Aorta (tissue), 5 donors: ENCODE results near the gene GPS1. TPM values are rescaled to one million over a fixed set of nuclear protein-coding genes. Genes with fewer than 3 reads are reported as not detected.

Experiments
- ATAC-seq: fragments of 200-7000 bp; cut with Tn5 transposase; one replicate; pipeline ENCODE4 v1.9.1; 2022; ENCODE audit warnings: moderate library complexity; ENCODE audit not compliant: low FRiP score
- DNase-seq, 2 donors: peaks; one replicate each; pipeline ENCODE4 v3.0.0-alpha.2; 2020
- H3K27ac ChIP-seq, 2 donors: one replicate each; pipeline ENCODE4 v1.5.1; 2013; ENCODE audit warnings: low read length in 2 of 2, mild to moderate bottlenecking in 2 of 2, moderate library complexity in 2 of 2, control low read depth in 1 of 2, inconsistent platforms in 1 of 2, low read depth in 1 of 2
- H3K27me3 ChIP-seq, 2 donors: one replicate each; pipeline ENCODE4 v1.6.1; 2013; ENCODE audit warnings: control low read depth in 1 of 2, low read length in 1 of 2, mild to moderate bottlenecking in 1 of 2, moderate library complexity in 1 of 2; ENCODE audit not compliant: insufficient read depth in 2 of 2, control insufficient read depth in 1 of 2
- H3K36me3 ChIP-seq, 2 donors: one replicate each; pipeline ENCODE4 v1.6.1; 2013; ENCODE audit warnings: control low read depth in 1 of 2, low read length in 1 of 2, mild to moderate bottlenecking in 1 of 2; ENCODE audit not compliant: insufficient read depth in 2 of 2, control insufficient read depth in 1 of 2
- H3K4me1 ChIP-seq, 2 donors: one replicate each; pipeline ENCODE4 v1.6.1; 2013; ENCODE audit warnings: low read length in 2 of 2, control low read depth in 1 of 2, mild to moderate bottlenecking in 1 of 2, moderate library complexity in 1 of 2; ENCODE audit not compliant: insufficient read depth in 2 of 2, control insufficient read depth in 1 of 2
- H3K4me3 ChIP-seq, 2 donors: one replicate each; pipeline ENCODE4 v1.5.1; 2013; ENCODE audit warnings: low read length in 2 of 2, control low read depth in 1 of 2, mild to moderate bottlenecking in 1 of 2
- H3K9me3 ChIP-seq: one replicate; pipeline ENCODE4 v1.6.1; 2013; ENCODE audit warnings: mild to moderate bottlenecking, low read length; ENCODE audit not compliant: control insufficient read depth
- WGBS, 2 donors: extraction: QIAGEN DNeasy Blood & Tissue Kit; methylation state at CpG; one replicate each; pipeline ENCODE4 v1.1.7; 2013; 5-methylcytosine and 5-hydroxymethylcytosine counted together
- intact Hi-C, 2 donors: fragments of 100-400 bp; cut with DNase I; formaldehyde crosslinking; loops; one replicate each; pipeline versions ENCODE4 v1.14.2 to v1.15.0; 2022
- polyA plus RNA-seq, 2 donors: library from polyadenylated mRNA; stranded (reverse); fragments of 200-250 nt; gene quantifications; one replicate each; pipeline ENCODE4 v1.2.3, GENCODE V29; 2013
- total RNA-seq, 2 donors: library from RNA; stranded (reverse); fragmentation: NEBNext Ultra II Directional; extraction: Animal tissue kit (Norgen Biotek cat#: 25700); gene quantifications; one replicate each; pipeline ENCODE4 v1.2.1, GENCODE V29; 2021
- donor health status: healthy with polysubstance abuse.
- donor health status: Bipolar disorder and iron deficiency.
- donor health status: DM: no; HTN: no; CAD: no.
- donor health status: DM: no; HTN: no; CAD: no.
- donor health status: DM: yes; HTN: yes; CAD: no.

The GPS1 gene
- total and polyA plus RNA-seq, 4 donors: 46.9 to 171 (median 54.1) TPM

DNA sequence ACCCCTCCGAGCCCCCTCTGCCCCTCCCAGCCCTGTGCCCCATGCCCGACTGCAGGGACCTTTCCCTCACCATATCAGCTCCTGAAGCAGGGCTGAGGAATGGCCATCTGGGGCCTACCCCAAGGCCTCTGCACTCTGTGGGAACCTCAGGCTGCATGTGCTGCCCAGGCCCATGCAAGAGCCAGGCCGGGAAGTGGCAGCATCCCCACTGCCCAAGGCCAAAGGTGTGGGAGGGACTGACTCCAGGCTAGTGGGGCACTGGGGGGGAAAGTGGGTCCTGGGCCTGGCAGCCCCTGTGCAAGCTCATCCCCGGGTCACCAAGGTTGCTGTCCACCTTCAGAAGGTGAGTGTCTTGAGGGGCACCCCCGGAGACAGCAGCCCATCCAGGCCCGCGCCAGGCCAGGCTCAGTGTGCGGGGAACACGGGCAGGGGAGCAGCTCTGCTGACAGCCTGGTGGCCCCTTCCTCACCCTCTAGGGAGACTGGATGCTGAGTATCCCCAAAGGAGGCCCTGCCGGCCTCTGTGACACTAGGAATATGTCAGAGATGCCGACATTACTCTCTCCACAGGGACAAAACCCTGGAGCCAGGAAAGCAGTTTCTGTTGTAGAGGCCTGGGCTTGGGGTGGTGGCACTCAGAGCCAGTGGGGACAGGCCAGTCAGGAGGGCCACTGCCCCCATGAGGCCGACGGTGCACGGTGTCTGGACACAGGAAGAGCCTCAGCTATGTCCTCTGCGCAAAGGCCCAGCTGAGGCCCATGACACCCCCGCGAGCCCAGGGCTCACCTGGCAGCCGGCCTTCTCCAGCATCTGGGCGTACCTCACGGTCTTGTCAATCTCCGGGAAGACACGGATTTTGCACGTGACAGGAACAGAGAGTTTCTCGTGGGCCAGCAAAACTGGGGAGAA is 10.6 kb downstream of the GPS1 start:
- 81 to 86% methylated on average over 23 to 24 of the region's 24 CpGs for WGBS, 2 donors
- intact Hi-C loops: no loop called here

DNA sequence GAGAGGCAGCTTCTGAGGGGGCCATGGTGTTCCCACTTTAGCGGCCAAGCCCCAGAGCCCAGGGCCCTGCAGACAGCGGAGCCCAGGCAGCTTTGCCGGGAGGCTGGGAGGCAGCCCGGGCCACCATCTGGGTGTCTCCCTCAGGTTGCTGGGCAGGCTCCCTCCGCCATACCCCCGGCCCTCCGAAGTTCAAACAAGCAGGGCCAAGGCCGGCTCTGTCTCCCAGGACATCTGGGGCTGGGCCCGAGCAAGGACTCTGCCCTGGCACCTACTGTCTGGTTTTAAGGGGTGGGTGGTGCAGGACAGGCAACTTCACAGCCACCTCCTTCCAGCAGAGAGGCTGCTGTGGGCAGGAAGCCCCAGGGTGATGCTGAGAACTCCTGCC is 11.3 kb downstream of the GPS1 start:
- DNase-seq: no peak
- no peak overlapping the region for H3K27ac ChIP-seq
- H3K4me1 ChIP-seq: no peaks in the 10 kb centered on the region
- H3K36me3 ChIP-seq: peaks cover 0 to 6% of the 10 kb centered on the region in 2 donors
- intact Hi-C loops: no loop called here
- no peaks in the 10 kb centered on the region for H3K27me3 ChIP-seq
- ATAC-seq: no peak
- H3K9me3 ChIP-seq: no peaks in the 10 kb centered on the region
- H3K4me3 ChIP-seq: no peak overlapping the region
- WGBS, 2 donors: 89 to 94% methylated on average over 9 of the region's 9 CpGs

More for the DNA sequence above, 10.6 kb downstream of the GPS1 start:
- Histone ChIP-seq H3K4me1 (no peaks in the 10 kb centered on the region), H3K4me3 (no peak overlapping the region), H3K36me3 (peaks cover 0 to 6% of the 10 kb centered on the region in 2 donors), H3K9me3 (no peaks in the 10 kb centered on the region), H3K27me3 (no peaks in the 10 kb centered on the region), H3K27ac (no peak overlapping the region)
- ATAC-seq: no peak
- DNase-seq: no peak

DNA sequence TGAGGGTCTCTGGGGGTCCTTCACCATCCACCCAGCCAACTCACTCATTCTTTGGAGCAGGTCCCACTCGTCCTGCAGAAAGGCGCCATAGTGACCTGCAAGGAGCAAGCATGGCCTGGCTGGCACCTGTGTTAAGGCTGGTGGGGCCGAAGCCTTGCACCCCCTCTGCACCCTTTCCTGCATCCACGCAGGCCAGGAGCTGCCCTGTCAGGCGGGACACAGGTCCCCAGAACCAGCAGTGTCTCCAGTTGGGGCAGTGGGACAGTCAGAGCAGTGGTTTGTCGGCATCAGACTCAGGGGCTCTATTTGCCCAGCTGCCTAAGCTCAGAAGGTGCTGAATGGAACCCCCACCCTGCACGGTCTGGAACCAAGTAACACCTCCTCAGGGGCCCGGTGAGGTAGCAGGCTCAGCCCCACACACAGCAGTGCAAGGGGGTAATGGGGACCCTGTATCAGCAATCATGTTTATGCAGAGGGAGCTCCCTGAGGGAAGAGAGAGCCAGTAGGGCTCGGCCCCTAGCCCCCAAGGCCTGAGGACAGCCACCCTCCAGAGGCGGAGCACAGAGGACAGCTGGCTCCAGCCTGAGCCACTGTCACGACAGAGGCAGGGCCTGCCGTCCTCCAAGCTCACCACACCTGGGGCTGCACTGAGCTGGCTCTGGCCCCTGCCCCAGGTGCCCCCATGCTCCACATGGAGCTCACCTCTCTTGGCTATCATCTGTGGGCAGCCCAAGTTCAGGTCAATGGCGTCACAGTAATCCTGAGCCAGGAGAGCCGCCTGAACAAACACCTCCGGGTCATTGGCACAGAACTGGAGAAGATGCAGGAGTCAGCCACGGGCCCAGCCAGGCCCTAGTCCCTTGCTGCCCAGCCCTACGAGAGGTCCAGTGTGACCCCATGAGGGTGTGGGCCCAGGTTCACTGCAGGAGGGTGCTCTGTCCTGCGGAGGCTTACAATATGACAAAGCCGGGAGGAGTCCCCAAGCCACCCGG is 12.0 kb downstream of the GPS1 start:
- 74 to 78% methylated on average over 20 of the region's 20 CpGs for WGBS, 2 donors
- H3K27ac ChIP-seq: no peak overlapping the region
- intact Hi-C loops: no loop called here
- H3K9me3 ChIP-seq: no peaks in the 10 kb centered on the region
- H3K4me3 ChIP-seq: no peak overlapping the region
- DNase-seq (no peak), ATAC-seq (no peak)
- H3K4me1 ChIP-seq: no peaks in the 10 kb centered on the region
- peaks cover 0 to 6% of the 10 kb centered on the region in 2 donors for H3K36me3 ChIP-seq
- H3K27me3 ChIP-seq: no peaks in the 10 kb centered on the region

DNA sequence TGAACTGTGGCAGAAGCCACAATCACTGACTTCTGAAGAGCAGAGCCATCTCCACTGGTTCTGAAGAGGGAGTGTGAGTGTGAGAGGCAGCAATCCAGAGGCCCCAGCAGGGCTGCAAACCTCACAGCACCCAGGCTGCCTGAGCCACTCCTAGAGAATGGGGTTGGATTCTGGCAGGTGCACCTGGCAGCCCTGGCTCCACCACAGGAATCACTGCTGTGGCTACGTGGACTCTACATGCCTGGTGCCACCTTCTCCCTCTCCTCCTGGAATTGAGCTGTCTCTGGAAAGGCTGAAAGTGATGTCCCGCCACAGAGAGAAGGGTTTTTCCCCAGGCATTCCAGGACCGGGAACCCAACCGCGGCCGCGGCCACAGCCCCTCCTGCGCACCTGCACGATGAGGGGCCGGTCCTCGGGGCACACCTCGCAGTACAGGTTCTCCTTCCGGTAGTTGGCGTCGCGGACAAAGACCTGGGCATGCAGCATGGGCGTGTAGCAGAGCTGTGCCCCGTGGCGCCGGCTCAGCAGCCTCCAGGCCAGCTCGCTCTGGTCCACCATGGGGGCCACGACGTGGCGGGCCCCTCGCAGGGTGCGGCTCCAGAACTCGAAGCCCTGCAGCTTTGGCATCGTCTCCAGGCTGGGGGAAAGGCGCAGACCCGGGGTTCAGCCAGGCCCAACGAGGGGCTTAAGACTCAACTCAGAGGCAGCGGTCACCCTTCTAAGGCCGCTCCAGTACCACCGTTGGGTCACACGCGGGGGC is 12.9 kb downstream of the GPS1 start:
- H3K4me1 ChIP-seq: no peaks in the 10 kb centered on the region
- no peaks in the 10 kb centered on the region for H3K9me3 ChIP-seq
- peak overlapping the region; percentile 60 to 80 for H3K4me3 ChIP-seq
- peaks cover 0 to 6% of the 10 kb centered on the region in 2 donors for H3K36me3 ChIP-seq
- H3K27ac ChIP-seq: no peak overlapping the region
- DNase-seq: no peak
- 27 to 34% methylated on average over 36 of the region's 36 CpGs for WGBS, 2 donors
- intact Hi-C loops: no loop called here
- ATAC-seq: no peak
- no peaks in the 10 kb centered on the region for H3K27me3 ChIP-seq

DNA sequence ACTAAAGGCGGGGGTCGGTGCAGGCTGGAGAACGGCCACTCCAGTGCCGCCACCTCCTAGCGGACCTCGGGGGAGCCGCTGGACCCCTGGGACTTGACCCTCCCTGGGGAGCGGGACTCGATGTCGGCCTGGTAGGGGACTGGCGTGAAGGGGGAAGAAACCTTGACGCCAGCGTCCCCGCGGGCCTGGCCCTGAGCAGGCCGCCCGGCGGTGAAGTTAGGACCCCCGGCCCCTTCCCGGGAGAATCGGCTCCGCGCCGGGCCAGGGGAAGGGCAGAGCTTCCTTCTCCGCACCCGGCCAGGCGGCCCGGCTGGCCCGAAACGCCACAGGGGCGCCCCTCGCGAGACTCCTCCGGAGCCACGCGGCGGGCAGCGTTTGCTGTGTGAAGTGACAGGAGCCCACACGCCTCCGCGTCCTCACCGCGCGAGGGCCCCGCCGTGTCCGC is 13.5 kb downstream of the GPS1 start:
- peak; percentile 19 for ATAC-seq
- 0 to 1% methylated on average over 31 to 47 of the region's 47 CpGs for WGBS, 2 donors

DNA sequence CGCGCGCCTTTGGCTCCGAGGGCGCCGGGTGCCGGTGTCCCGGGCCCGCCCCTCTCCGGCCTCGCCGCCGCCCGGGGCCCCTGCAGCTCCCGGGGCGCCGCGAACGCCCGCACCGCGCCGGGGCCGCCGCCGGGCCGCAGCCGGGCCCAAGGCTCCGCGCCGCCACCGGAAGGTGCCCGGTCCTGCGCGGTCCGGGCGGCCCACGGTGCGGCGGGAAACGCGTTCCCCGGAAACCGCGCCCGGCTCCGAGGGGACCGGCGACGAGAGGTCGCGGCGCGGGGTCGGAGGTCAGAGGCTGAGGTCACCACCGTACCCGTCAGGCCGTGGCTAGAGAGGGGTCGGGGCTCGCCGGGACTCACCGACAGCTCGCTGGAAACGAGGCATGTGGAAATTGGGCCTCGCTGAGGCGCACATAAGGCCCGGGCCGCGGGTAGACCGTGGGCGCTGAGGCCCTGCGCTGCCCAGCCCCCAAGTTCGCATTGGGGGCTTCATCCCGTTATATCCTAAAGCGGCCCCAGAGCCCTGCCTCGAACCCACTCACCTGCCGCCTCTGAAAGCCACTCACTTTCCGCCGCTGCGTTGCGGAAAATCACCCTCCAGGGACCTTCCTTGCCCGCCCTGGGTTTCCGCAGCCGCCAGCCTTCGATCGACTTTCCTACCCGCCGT is 14.1 kb downstream of the GPS1 start, which contains the start of gene DUS1L:
TSS of gene DUS1L (minus strand) at position 167 of the 666 bp plus-strand sequence. CDS start 745 bp downstream, outside the sequence.
- Histone ChIP-seq H3K27ac (peak within 1 kb of the TSS; percentile 69 to 78), H3K4me3 (peak within 1 kb of the TSS; percentile 60 to 80), H3K4me1 (no peaks in the 10 kb centered on the region), H3K9me3 (no peaks in the 10 kb centered on the region), H3K27me3 (no peaks in the 10 kb centered on the region), H3K36me3 (peaks cover 0 to 1% of the 10 kb centered on the region in 2 donors)
- DNase-seq: peak; percentile 74 to 91
- WGBS, 2 donors: 10 to 11% methylated on average over 65 to 88 of the region's 88 CpGs
- peak; percentile 92 for ATAC-seq
- intact Hi-C loops: no loop called here

More for the DNA sequence above, 13.5 kb downstream of the GPS1 start:
- Histone ChIP-seq H3K36me3 (peaks cover 0 to 4% of the 10 kb centered on the region in 2 donors), H3K4me3 (peak overlapping the region; percentile 60 to 80), H3K27ac (peak overlapping the region in 1 of 2 donors; percentile 23), H3K9me3 (no peaks in the 10 kb centered on the region), H3K4me1 (no peaks in the 10 kb centered on the region), H3K27me3 (no peaks in the 10 kb centered on the region)
- DNase-seq: no peak
- intact Hi-C loops: no loop called here

DNA sequence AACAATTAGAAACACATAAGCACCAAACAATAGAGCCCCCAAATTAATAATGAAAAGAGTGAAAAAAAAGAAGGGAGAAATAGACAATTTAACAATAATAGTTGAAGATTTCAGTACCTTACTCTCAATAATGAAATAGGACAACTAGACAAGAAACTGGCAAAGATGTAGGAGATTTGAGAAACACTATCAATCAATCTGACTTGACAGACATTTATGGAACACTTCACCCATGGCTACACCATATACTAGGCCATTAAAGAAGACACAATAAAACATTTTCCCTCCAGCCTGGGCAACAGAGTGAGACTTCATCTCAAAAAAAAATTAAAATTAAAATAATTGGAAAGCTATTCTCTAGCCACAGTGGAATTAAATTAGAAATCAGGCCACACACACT is 18.9 kb downstream of the GPS1 start:
- intact Hi-C loops: no loop called here
- ATAC-seq (no peak), DNase-seq (no peak)
- Histone ChIP-seq H3K4me1 (no peaks in the 10 kb centered on the region), H3K27ac (no peak overlapping the region), H3K36me3 (no peaks in the 10 kb centered on the region), H3K27me3 (no peaks in the 10 kb centered on the region), H3K4me3 (no peak overlapping the region), H3K9me3 (no peaks in the 10 kb centered on the region)
